IPS-11a (cell line): ENCODE results near the gene TMED10.

ENCODE experiments used
- H3K4me3 ChIP-seq: one replicate; pipeline ENCODE4 v1.5.1; 2013; ENCODE audit warnings: low read depth, low read length, control low read depth

Gene TMED10

DNA sequence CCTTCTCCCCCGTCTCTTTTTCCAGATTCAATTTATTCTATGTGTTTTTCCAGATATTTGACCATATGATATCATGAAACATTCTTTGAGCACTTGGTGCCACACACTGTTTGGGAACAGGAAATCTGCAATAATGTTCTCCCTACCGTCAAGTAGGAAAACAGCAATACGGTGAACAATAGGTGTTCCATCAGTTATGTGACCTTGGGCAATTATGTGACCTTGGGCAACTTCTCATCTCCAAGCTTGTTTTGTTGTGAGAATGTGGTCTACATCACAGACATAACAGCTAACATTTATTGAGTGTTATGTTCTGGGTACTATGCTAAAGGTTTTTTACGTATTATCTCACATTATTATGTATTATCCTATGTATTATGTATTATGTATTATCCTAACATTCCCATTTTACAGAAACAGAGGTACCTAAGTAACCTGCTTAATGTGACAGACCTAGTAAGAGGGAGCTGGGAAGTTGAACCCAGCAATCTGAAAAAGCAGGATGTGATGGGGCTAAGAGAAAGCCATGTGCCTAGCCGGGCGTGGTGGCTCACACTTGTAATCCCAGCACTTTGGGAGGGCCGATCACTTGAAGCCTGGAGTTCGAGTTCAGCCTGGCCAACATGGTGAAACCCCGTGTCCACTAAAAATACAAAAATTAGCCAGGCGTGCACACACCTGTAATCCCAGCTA is 48.4 kb downstream of the TMED10 start:
- no peak overlapping the region for H3K4me3 ChIP-seq

GRCh38 chr14:75127474-75127820 is 49.0 kb downstream of the TMED10 start:
- H3K4me3 ChIP-seq, result peak overlapping the region; percentile 94

- peak within 1 kb of the TSS; percentile 94 for H3K4me3 ChIP-seq
These were observed 49.5 kb downstream of the TMED10 start, which contains the start of gene NEK9 for GRCh38 chr14:75126679-75127473. Gene NEK9 (minus strand): TSS chr14:75127048. CDS start chr14:75126921, 127 bp downstream.

DNA sequence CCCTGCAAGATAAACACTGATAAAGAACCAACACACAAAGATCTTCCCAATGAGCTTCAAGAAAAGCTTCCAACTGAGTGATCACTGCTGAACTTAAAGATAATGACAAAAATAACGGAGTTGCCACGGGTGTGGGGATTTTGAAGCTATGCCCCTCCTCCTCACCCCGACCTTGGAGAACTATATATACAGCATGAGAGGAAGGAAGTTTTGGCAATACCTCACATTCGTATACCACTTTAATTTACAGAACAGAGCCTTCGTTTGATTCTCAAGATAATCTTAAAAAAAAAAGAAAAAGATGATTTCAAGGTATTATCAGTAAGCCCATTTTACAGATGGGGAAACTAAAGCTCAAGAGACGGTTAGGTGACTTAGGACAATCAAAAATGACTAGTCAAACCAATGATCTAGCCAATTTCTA is 50.3 kb downstream of the TMED10 start:
- H3K4me3 ChIP-seq, result peak overlapping the region; percentile 94

- no peak overlapping the region for H3K4me3 ChIP-seq
These were observed 50.8 kb downstream of the TMED10 start for GRCh38 chr14:75125617-75126016.

- no peak overlapping the region for H3K4me3 ChIP-seq
These were observed 52.4 kb downstream of the TMED10 start for GRCh38 chr14:75123991-75124390.

DNA sequence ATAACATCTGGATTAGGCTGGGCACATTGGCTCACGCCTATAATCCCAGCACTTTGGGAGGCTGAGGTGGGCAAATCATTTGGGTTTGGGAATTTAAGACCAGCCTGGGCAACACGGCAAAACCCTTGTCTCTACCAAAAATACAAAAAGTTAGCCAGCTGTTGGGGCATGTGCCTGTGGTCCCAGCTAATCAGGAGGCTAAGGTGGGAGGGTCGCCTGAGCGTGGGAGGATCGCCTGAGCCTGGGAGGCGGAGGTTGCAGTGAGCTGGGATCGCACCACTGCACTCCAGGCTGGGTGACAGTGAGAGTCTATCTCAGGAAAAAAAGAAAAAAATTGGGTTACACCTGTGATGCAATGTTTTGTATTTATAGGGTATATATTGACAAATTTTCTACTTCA is 54.9 kb downstream of the TMED10 start:
- no peak overlapping the region for H3K4me3 ChIP-seq

- no peak overlapping the region for H3K4me3 ChIP-seq
These were observed 55.7 kb downstream of the TMED10 start for GRCh38 chr14:75120541-75121291.

GRCh38 chr14:75119056-75119455 is 57.4 kb downstream of the TMED10 start:
- H3K4me3 ChIP-seq, result no peak overlapping the region

- no peak overlapping the region for H3K4me3 ChIP-seq
These were observed 62.4 kb downstream of the TMED10 start for GRCh38 chr14:75113932-75114539.

DNA sequence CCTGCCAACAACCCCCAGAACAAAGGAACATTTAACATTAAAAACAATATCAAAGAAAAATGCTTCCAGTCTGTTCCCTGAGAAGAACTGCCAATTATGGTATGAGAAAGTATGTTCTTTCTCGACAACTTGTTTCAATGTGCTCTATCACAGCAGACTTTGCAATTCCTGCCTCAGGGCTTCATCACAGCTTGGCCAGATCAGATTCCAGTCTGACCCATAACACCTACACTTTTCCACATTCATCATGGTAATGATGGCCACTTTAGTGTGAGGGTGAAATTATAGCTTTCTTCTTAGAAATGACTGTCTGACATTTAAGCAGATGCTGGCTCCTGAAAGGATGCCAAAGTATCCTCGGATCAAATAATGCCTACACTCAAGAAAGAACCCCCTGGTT is 66.5 kb downstream of the TMED10 start:
- H3K4me3 ChIP-seq, result no peak overlapping the region

DNA sequence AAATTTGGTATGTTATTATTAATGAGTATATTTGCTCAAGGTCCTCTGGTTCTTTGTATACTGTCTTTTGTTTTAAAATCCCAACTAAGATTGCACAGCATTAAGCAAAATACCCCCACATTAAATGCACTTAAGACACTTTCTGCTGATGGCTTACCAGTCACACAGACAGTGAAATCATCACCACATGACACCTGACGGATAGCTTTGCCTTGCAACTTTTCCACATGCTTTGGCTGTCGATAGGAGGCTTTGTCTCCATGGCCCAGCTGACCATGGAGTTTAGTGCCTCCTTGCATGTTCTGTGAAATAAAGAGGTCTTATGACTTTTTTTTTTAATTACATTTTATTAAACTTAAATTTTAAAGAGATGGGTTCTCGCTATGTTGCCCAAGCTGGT is 69.2 kb downstream of the TMED10 start:
- H3K4me3 ChIP-seq, result no peak overlapping the region

DNA sequence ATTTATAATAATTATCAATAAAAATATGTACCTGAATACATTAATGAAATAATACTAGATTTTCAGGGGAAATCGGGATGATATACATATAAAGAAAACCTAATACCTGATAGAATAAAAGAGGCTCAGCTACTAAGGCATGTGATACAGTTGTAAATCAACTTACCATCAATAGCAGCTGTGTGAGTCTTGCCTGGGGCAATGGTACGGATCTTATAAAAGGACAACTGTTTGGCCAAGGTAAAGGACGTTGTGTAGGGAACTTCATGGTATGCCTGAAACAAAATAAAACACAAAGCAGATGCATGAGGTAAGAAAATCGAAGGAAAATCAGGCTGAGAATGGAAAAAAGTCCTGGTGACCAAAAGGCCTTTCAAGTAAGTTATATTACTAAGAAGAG is 74.9 kb downstream of the TMED10 start:
- no peak overlapping the region for H3K4me3 ChIP-seq

DNA sequence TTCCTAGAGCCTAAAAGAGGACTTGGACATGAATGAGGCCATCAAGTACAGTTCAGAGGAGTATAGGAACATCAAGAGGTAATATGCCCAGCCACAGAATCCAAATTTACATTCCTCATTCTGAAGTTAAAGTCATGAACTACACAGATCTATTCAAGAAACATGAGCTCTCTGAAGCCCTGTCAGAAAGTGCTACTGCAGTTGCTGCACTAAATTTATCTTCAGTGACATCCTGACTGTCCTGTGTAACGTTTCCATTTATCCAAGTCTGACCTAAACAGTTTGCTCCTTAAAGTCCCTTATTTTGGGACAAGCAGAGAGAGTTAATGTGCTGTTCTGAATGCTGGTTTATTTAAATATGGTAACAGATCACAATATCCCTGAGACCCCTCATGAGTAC is 77.7 kb downstream of the TMED10 start:
- H3K4me3 ChIP-seq, result no peak overlapping the region

DNA sequence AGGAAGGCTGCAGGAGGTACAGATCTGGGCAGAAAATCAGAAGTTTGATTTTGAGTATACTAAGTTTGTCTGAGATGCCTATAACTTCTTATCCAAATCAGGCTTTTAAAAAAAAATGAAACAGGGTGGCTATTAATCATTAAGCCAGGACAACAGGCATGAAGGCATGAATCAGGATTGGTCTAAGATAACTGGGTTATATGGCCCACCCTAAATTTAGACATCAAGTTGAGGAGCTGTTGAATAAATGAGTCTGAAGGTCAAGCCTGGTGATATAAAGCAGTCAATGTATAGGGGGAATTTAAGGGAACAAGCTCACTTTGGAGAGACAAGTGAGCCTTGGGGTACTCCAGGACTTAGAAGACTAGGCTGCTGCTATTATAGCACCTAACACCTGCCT is 78.2 kb downstream of the TMED10 start:
- no peak overlapping the region for H3K4me3 ChIP-seq

GRCh38 chr14:75096959-75097358 is 79.5 kb downstream of the TMED10 start:
- no peak overlapping the region for H3K4me3 ChIP-seq

DNA sequence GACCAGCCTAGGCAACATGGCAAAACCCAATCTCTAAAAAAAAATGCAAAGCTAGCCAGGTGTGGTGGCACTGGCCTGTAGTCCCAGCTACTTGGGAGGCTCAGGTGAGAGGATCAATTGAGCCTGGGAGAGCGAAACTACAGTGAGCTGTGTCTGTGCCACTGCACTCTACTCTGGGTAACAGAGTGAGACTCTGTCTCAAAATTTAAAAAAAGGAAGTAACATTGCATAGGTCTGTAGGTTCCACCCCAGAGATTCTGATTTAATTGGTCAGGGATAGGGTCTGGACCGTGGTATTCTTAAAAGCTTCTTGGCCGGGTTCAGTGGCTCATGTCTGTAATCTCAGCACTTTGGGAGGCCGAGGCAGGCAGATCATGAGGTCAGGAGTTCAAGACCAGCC is 80.7 kb downstream of the TMED10 start:
- H3K4me3 ChIP-seq, result no peak overlapping the region

DNA sequence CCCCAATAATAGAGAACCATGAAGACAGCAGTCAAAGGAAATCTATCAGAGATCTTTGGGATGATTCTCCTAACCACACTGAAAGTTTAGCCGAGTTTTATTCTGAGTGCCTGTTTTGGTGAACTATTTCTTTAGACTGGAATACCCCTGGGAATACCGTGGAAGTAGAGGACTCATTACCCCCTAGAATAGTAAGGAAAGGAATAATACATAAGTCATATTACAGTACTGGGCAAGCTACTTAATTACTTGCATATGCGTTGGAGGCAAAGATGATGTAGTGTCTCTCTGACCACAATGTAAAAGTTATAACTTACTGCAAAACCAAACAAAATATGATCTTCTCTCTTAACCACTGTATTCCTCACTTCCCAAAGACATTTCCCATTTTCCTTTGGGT is 81.5 kb downstream of the TMED10 start:
- no peak overlapping the region for H3K4me3 ChIP-seq

DNA sequence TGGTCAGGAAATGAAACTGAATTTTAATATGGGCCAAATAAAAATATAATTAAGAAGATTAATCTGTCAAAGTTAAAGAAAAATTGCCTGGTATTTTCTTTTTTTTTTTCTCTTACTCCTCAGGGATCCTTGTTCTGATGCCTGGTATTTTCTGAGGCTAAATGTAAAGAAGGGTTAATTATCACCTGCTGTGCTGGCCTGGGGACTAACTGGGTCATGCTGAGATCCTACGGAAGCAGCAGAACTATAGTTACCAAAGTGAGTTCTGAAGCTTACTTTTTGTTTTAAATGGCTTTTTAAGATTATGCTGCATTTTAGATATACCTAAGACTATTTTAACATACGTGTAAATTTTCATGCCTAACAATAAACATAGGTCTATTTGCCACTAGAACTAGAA is 83.7 kb downstream of the TMED10 start:
- no peak overlapping the region for H3K4me3 ChIP-seq

DNA sequence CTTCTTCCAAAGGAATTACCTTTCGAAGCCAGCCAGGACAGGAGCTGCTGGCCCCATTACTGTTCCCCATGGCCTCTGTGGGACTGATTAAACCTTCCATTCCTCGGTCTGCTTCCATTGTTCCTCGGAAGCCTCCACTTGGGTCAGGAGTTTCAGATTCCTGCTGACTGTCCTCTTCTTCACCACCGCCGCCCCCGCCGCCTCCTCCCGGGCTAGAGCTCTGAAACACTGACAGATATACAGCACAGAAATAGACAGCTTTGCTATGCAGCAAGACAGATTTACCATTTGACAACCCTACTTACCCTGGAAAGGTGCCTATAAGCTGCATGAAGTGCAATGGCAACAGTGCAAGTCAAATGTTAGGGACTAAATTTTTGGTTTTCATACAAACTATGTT is 85.2 kb downstream of the TMED10 start:
- H3K4me3 ChIP-seq, result no peak overlapping the region

- H3K4me3 ChIP-seq, result no peak overlapping the region
These were observed 86.1 kb downstream of the TMED10 start for GRCh38 chr14:75090353-75090752.
